Renal cortex interstitium (tissue), 11 donors: ENCODE data around the gene INPP5D. TPM values are rescaled to one million over a fixed set of nuclear protein-coding genes. Genes with fewer than 3 reads are reported as not detected.
"Not testable (repeated sequence)": the region's sequence is repeated elsewhere in the genome, so short reads cannot be mapped to it uniquely, and the experiment has no call there.

Experiments
- DNase-seq, 11 donors: peaks; one replicate each; pipeline ENCODE4 v3.0.0-alpha.2; 2013; ENCODE audit warnings: low read depth in 9 of 11, low spot score in 4 of 11; ENCODE audit errors: extremely low read depth in 1 of 11
- polyA plus RNA-seq, 3 donors: library from polyadenylated mRNA; unstranded; fragments of 120-200 nt; gene quantifications; one replicate each; pipeline ENCODE4 v1.2.1, GENCODE V29; 2013; ENCODE audit not compliant: insufficient read length in 3 of 3

INPP5D gene
- polyA plus RNA-seq, 3 donors: 6.1 to 10.8 (median 6.9) TPM

DNA sequence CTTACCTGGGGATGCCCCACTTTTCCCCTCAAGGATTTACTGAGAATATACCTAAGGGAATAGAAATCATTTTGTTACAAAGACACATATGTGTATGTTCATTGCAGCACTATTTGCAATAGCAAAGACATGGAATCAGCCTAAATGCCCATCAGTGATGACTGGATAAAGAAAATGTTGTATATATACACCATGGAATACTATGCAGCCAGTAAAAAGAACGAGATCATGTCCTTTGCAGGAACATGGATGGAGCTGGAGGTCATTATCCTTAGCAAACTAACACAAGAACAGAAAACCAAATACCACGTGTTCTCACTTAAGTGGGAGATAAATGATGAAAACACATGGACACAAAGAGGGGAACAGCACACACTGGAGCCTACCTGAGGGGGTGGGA, 63.4 kb downstream of the INPP5D start:
- DNase-seq: not testable (repeated sequence)

DNA sequence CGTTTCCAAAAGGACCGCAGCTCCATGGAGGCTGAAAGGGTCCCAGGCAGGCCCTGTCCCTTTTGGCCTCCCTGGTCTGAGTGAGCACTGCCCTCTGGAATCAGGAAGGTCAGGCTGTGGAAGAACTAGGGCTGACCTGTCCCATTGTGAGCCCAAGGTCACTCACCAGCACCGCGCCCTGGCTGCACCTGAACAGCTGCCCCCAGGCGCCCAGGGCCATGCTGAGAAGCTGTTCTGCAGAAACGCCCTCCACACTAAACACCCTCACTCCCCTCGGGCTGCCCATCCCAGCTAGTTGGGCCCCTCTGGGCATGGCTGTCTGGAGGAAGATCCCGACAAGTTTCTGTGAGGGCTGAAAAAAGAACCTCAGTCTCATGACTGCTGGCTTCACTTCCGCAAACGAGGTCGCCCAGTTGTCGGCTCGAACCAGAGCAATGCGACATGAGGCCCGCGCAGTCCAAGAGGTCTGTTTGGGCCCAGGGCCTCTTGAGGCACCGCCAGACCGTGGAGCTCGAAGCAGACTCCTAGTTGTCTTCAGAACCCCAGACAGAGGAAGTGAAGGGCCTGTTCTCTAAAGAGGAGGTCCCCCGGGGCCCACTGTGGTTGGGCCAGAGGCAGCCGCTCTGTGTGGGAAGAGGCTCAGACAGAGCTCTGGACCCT, 64.4 kb downstream of the INPP5D start:
- DNase-seq: no peak

DNA sequence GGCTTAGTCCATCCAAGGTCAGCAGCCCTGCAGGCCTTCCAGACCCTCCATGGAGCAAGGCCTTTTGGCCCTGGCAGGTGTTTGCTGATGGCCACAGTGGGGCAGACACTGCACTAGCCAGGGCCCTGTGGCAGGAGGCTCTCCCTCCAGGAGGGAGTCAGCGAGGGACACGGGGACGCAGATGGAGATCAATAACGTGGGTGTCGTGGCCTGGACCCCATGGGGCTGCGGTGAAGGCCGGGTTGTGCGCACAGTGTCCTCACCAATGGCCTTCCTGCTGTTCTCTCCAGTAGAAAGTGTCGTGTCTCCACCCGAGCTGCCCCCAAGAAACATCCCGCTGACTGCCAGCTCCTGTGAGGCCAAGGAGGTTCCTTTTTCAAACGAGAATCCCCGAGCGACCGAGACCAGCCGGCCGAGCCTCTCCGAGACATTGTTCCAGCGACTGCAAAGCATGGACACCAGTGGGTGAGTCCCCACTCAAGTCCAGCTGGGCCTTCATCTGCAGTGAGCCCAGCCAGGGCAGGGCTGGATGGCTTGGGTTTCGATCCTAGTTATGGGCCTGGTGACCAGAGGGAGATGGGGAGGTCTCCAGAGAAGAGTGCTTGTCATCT, 65.4 kb downstream of the INPP5D start:
- DNase-seq: no peak

DNA sequence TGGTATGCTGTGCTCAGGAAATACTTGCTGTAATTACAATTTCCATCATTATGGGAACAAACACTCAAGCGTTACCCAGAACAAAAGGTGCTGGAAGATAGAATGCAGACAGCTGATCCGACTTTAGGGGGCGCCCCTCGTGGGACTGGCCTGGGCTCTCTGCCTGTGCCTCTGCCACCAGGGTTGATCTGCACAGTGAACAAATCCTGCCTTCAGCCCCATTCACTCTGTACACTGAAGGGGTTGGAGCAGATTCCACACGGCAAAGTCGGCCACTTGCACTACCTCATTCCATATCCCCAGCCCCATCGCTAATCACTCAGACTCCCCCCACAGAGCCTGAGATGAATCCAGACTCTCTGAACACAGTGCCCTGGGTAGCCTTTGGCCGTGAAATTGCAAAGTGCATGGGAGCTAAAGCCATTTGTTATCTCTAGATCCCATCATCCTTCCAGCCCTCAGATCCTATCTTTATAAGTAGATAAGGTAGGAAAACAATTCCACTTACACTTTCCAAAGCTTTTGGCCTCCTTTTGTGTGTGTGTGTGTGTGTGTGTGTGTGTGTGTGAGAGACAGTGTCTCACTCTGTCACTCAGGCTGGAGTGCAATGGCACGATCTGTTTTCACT, 69.3 kb downstream of the INPP5D start:
- DNase-seq: no peak

DNA sequence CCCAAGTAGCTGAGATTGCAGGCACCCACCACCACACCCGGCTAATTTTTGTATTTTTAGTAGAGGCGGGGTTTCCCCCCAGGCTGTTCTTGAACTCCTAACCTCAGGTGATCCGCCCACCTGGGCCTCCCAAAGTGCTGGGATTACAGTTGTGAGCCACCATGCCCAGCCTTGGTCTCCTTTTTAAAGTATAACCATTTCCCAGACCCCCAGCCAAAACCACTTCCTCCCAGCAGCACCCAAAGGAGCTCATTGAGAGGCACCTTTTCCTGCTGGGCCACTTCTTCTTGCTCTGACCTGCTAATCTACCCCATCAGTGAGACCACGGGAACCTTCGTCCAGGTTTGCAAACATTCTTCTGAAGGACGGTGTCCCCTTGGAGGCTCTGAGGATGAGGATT, 69.9 kb downstream of the INPP5D start:
- no peak for DNase-seq

DNA sequence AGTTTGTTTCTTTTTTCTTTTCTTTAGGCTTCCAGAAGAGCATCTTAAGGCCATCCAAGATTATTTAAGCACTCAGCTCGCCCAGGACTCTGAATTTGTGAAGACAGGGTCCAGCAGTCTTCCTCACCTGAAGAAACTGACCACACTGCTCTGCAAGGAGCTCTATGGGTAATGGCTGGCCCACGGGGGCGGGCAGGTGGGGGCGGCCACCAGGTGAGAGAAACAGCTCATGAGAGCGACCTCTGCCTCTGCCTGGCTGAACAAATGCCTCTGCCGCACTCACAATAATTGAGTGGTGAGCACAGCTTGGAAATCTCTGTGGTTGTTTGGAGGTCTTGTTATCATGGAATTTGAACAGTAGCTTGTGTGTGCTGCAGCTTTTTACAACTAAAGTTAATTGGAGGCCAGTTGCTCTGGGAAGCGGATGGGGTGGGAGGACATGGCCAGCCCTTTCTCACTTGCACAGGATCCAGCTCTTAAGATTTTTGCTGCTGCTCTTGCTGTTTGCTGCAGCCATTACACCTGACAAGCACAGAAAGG, 70.4 kb downstream of the INPP5D start:
- peak in 4 of 11 donors; percentile 8 to 18 (median 9) for DNase-seq

DNA sequence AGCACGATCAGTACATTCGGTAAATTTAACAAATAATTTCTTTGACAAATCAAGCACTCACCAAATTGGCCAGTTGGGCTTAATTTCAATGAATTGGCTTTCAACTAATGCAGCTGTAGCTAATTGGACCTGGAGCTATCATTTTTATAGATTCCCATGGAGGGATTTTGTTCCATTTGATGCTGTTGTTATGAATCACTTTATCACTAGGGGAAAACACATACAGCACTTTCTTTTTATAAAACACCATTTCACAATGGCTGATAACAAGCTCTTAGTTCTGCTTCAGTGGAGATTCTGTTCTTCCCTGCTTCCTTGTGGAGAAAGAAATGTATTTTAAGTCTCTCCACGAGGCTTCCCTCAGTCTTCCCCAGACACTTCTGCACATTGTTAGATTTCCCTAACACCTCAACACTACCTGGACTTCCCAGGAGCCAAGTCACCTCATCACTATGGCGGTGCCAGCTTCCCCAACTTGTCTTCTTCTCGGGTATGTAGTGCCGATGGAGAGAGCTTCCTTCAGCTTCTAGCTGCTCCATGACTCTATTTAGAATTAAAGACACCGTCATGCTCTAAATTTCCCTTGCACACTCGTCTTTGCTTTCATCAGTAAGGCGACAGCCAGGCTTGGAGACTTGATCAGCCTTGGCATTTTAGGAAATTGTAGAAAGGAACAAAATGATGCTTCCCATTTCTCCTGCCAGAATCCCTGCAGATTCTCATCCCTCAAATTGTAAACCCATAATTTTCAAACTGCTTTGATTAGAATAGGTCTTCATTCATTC, 72.0 kb downstream of the INPP5D start:
- DNase-seq: no peak

DNA sequence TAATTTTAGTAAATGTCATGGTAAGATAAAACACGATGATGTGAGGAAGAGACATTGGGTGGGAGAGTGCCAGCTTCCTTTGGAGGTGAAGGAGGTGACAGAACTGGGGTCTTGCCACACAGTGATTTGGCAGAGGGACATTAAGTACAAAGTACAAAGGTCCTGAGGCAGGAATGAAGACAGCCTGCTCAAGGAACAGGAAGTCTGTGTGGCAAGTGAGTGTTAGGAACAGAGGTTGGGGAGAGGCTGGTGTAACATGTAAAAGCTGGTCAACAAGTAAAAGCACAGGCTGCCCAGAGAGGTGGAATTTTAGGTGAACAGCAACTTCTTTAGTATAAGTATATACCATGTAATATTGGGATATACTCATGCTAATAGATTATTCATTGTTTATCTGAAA, 73.1 kb downstream of the INPP5D start:
- DNase-seq: no peak

DNA sequence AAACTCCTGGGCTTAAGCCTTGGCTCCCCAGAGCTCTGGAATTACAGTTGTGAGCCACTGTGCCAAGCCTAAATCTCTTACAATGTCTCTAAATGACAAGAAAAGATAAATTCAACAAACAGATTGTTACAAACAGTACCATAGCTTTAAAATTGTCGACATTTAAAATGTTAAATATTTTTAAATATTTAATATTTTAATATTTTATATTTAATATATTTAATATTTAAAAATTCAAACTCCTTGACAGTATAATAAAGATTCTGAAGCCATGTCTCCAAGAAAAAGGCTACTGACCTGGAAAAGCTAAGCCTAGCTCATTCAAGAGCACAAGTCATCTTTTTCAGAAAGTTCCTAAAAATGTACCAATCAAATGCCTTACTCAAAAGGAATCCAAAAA, 75.3 kb downstream of the INPP5D start:
- no peak for DNase-seq

DNA sequence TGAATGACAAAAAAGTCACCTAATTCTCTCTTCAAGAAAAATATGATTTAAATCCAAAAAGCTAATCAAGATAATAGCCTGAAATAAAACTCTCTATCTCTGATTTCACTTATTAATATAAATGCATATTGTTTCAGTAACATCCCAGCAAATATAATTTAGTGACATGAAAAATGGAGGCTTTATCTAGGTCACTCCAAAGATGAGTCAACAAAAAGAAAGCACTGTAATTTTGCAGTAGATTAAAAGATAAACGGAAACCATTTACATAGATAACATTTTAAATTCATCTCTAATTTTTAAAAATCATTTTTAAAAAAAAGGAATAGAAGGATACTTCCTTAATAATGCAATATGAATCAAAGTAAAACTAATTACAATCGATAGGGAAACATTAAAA, 76.9 kb downstream of the INPP5D start:
- no peak for DNase-seq

DNA sequence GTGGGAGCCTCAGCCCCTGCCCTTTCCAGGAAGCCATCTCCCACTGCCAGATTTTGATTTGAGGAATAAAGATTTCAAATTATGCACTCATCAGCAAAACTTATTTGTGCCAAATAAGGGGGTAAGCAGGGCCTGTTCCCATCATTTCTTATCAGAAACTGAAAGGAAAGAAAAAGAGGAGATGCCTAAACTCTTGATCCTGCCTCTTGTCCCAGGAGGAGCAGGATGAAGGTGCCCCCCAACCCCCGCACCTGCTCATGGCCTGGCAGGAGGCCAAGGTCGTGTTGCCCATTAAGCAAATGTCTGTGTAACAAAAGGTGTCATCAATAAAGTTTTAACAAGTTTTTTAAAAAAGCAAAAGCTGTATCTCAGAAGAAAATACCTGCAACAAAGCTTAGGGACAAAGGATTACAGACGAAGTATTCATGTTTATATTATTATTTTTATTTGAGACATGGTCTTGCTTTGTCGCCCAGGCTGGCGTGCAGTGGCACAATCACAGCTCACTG, 80.0 kb downstream of the INPP5D start:
- DNase-seq: no peak

DNA sequence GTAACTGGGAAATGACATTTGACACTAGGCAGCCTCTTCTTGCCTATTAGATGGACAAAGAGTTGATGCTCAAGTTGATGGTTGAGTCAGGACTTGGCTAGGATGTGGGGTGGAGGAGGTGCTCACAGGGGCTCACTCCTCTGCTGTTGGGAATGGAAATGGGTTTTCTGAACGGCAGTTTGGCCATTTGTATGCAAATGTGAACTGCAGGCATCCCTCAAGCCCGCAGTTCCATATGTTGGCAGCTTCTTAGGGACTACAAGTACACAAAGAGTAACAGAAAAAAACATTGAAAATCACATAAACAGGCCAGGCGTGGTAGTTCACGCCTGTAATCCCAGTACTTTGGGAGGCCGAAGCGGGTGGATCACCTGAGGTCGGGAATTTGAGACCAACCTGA, 80.8 kb downstream of the INPP5D start:
- DNase-seq: no peak

DNA sequence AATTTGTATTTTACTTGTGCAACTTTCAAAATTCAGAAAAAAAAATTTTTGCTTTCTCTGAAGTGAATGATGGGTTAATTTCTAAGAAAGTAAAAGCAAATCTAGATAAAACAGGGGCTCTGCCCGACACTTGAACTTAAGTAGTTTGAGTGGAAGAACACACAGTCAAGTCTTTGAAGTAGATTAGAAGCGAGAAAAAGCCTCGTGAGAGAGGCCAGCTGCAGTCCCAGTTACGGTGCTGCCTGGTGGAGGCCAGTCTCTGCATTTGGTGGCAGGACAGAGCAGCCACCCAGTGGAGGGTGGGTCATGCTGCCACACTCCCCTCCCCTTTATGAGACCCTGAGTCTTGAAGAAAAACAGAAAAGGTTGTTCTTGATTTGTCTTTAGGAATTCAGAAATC, 81.8 kb downstream of the INPP5D start:
- no peak for DNase-seq

DNA sequence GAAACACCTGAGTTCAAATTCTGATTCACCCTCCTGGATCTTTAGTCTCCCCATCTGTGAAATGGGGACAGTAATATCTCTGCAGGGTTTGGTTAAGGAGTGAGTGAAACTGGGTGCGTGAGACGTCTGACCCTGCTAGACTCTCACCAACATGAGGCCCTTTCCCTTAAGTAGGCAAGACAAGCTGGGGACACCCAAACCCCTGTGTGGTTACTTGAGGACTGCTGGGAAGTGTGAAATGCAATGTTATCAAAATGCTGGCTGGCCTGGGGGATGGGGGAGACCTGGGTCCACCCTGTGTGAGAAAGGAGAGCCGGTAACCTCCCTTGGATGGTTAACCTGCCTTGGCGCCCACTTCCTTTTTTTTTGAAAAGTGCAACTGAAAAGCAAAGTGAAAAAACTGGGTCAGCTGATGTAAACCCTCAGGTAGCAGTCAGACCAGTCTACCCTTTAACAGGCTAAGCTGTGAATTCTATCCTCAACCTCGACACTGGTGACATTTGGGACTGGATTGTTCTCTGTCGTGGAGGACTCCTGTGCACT, 82.3 kb downstream of the INPP5D start:
- DNase-seq: no peak

DNA sequence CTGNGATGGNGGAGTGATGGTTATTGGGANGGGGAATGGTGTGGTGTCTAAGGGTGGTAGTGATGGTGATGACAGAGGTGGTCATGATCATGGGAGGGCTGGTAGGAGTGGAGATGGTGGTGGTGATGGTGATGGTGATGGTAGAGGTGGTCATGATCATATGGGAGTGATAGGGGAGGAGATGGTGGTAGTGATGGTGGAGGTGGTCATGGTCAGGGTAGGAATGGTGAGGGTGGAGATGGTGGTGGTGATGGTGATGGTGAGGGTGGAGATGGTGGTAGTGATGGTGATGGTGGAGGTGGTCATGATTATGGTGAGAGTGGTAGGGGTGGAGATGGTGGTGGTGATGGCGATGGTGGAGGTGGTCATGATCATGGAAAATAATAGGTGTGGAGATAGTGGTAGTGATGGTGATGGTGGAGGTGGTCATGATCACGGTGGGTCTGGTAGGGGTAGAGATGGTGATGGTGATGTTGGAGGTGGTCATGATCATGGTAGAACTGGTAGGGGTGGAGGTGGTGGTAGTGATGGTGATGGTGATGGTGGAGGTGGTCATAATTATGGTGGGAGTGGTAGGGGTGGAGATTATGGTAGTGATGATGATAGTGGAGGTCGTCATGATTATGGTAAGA, 83.7 kb downstream of the INPP5D start:
- no peak for DNase-seq

DNA sequence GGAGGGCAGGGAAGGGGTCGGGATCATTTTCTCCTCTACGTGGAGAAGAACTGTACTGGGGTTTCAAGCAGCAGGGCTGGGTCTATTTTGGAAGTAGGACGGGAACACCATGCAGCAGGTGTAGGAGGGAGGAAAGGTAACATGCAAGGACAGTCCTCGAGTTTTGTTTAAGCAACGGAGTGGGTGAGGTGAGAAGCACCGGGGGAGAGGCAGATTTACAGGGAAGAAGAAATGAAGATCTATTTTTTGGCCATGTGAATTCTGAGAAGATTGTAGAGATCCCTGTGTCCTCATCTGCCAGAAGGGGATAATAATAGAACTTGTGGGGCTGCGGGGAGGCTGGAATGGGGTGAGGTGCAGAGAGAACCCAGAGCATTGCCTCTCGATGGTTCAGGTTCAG, 85.6 kb downstream of the INPP5D start:
- DNase-seq: no peak

DNA sequence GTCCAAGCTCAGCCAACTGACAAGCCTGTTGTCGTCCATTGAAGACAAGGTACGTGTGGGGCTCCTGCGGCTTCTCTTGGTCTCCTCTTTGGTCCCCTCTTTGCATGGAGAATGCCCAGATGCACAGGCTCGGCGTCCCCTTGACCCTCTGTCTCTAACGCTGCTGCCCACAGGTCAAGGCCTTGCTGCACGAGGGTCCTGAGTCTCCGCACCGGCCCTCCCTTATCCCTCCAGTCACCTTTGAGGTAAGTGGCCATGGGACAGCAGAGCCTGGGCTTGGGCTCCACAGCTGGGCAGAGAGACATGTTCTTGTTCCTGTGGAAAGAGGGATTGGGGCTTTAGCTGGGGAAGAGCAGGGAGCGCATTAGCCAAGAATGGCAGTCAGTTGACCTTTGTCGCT, 86.1 kb downstream of the INPP5D start:
- DNase-seq: no peak

DNA sequence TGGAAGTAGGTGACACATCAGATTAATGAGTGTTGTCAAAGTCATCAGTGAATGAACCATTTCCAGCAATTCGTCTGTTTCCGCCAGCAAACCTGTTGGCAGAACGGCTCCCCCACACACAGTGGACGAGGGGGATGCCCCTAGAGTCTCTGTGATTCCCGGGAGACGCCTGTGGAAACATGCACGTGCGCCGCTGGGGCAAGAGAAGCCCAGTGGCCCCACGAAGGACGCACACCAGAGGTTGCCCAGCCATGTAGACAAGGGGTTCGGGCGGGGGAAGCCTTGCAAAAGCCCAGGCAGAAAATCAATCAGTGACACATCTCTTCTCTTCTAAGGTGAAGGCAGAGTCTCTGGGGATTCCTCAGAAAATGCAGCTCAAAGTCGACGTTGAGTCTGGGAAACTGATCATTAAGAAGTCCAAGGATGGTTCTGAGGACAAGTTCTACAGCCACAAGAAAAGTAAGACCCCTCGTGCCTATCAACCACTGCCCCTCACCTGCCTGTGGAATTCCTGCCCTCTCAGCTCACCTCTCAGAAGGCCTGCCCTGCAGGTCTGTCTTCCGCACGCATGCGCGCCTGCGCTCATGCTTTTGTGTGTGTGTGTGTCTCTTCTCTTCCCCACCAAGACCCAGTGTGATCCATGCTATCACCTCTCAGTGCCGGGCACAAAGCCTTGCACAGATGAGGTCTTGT, 87.1 kb downstream of the INPP5D start:
- DNase-seq: no peak
